ENCODE data around the gene IRGQ. TPM values are rescaled to one million over a fixed set of nuclear protein-coding genes. Genes with fewer than 3 reads are reported as not detected.
A peak's percentile ranks its signal among the peaks of the same experiment; 100 is the strongest.

Gene IRGQ
- total and polyA plus RNA-seq, 12 donors = 7.0 to 57.9 (median 21.5) TPM

DNA sequence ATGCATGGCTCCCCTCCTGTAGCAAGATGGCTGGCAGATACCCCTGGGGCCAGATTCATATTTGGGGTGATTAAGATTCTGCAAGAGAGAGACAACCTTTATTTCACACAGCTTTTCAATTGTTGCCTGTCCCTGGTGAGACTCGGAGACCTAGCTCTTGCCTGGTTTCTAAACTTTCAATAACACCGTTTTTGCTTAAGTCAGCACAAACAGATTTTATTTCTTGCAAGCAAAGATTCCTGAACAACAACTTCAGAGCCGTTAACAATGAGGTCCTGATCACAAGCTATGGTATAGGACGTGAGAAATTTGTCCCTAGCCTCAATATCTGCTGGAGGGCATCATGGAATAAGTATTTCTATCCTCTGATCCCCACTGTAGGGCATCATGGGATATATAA is 46.6 kb upstream of the IRGQ start:
- no peaks in the 10 kb centered on the region for H3K9me3 ChIP-seq (replicated peaks in 1 of 3)
- H3K27me3 ChIP-seq = no peaks in the 10 kb centered on the region
- no peaks in the 10 kb centered on the region for H3K36me3 ChIP-seq (replicated peaks in 1 of 2)
- H3K4me3 ChIP-seq = no peak overlapping the region
- H3K4me1 ChIP-seq (replicated peaks in 1 of 2) = peaks cover 10 to 12% of the 10 kb centered on the region in 2 donors
- intact Hi-C loops (cut with DNase I) = no loop called here
- DNase-seq = no peak
- TF ChIP-seq, protein P1, sequence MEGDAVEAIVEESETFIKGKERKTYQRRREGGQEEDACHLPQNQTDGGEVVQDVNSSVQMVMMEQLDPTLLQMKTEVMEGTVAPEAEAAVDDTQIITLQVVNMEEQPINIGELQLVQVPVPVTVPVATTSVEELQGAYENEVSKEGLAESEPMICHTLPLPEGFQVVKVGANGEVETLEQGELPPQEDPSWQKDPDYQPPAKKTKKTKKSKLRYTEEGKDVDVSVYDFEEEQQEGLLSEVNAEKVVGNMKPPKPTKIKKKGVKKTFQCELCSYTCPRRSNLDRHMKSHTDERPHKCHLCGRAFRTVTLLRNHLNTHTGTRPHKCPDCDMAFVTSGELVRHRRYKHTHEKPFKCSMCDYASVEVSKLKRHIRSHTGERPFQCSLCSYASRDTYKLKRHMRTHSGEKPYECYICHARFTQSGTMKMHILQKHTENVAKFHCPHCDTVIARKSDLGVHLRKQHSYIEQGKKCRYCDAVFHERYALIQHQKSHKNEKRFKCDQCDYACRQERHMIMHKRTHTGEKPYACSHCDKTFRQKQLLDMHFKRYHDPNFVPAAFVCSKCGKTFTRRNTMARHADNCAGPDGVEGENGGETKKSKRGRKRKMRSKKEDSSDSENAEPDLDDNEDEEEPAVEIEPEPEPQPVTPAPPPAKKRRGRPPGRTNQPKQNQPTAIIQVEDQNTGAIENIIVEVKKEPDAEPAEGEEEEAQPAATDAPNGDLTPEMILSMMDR (IDR thresholded peaks at IDR 0.05) = no peak
- TF ChIP-seq POLR2A (IDR thresholded peaks at IDR 0.05) = no peak
- 78 to 92% (median 80%) methylated on average over 4 of the region's 4 CpGs for WGBS, 4 donors
- no peak overlapping the region for H3K27ac ChIP-seq

- DNase-seq = no peak
- intact Hi-C loops (cut with DNase I) = no loop called here
- WGBS, 4 donors = 72 to 77% (median 75%) methylated on average over 2 of the region's 2 CpGs
- no peaks in the 10 kb centered on the region for H3K9me3 ChIP-seq (replicated peaks in 1 of 3)
- TF ChIP-seq, protein P1 (IDR thresholded peaks at IDR 0.05) = no peak
- TF ChIP-seq POLR2A (IDR thresholded peaks at IDR 0.05) = no peak
- no peaks in the 10 kb centered on the region for H3K27me3 ChIP-seq
- H3K36me3 ChIP-seq (replicated peaks in 1 of 2) = no peaks in the 10 kb centered on the region
- no peak overlapping the region for H3K4me3 ChIP-seq
- peaks cover 10 to 12% of the 10 kb centered on the region in 2 donors for H3K4me1 ChIP-seq (replicated peaks in 1 of 2)
- no peak overlapping the region for H3K27ac ChIP-seq
Measured at GRCh38 chr19:43641333-43641732, 45.4 kb upstream of the IRGQ start.

GRCh38 chr19:43640424-43640757 is 44.5 kb upstream of the IRGQ start:
- Histone ChIP-seq H3K4me1 (replicated peaks in 1 of 2) (peaks cover 11 to 12% of the 10 kb centered on the region in 2 donors), H3K9me3 (replicated peaks in 1 of 3) (no peaks in the 10 kb centered on the region), H3K27me3 (no peaks in the 10 kb centered on the region), H3K27ac (no peak overlapping the region), H3K4me3 (peak overlapping the region in 2 of 4 donors; percentile 59 to 68), H3K36me3 (replicated peaks in 1 of 2) (no peaks in the 10 kb centered on the region)
- TF ChIP-seq, protein P1 (IDR thresholded peaks at IDR 0.05) = no peak
- no peak for TF ChIP-seq POLR2A (IDR thresholded peaks at IDR 0.05)
- DNase-seq = no peak
- 0 to 11% (median 7%) methylated on average over 8 to 9 of the region's 9 CpGs for WGBS, 4 donors
- intact Hi-C loops (cut with DNase I) = no loop called here

- TF ChIP-seq, protein P1 (IDR thresholded peaks at IDR 0.05) = no peak
- TF ChIP-seq POLR2A (IDR thresholded peaks at IDR 0.05) = no peak
- 1 to 2% (median 1%) methylated on average over 23 to 106 of the region's 110 CpGs for WGBS, 4 donors
- H3K27me3 ChIP-seq = no peaks in the 10 kb centered on the region
- peak within 1 kb of the TSS in 2 of 5 donors; percentile 19 to 54 for H3K27ac ChIP-seq
- DNase-seq = peak in 3 of 7 donors; percentile 29 to 60 (median 46)
- peaks cover 17 to 18% of the 10 kb centered on the region in 2 donors for H3K4me1 ChIP-seq (replicated peaks in 1 of 2)
- intact Hi-C loops (cut with DNase I) = no loop called here
- H3K36me3 ChIP-seq (replicated peaks in 1 of 2) = no peaks in the 10 kb centered on the region
- H3K4me3 ChIP-seq = peak within 1 kb of the TSS in 3 of 4 donors; percentile 33 to 68 (median 59)
- no peaks in the 10 kb centered on the region for H3K9me3 ChIP-seq (replicated peaks in 1 of 3)
Measured at GRCh38 chr19:43639519-43640423, 43.8 kb upstream of the IRGQ start, which contains the start of gene CADM4. Gene CADM4, minus strand, starts transcription at chr19:43639850. Its CDS starts 60 bp downstream, at chr19:43639790.
